Measurements from ENCODE around the gene EIF4G3. TPM values are rescaled to one million over a fixed set of nuclear protein-coding genes. Genes with fewer than 3 reads are reported as not detected.

Gene EIF4G3
- total and polyA plus RNA-seq, 9 of the 15 experiments (the other 6 are each of a cell fraction or from before 2014, with no cell fraction given) = 6.7 to 40.5 (median 32.1) TPM

- no peak for TF ChIP-seq E2F4 (CRISPR knock-in tag; IDR thresholded peaks at IDR 0.05; ENCODE audit: low read depth)
- TF ChIP-seq ZNF77 (CRISPR knock-in tag; IDR thresholded peaks at IDR 0.05) = no peak
- peak; percentile 33; the same call in 1 of the 2 replicates for TF ChIP-seq ZNF583 (CRISPR knock-in tag; IDR thresholded peaks at IDR 0.05)
- no peak for TF ChIP-seq HLTF (IDR thresholded peaks at IDR 0.05)
- TF ChIP-seq NR2F6 (CRISPR knock-in tag; IDR thresholded peaks at IDR 0.05) = no peak
- TF ChIP-seq, protein P1, sequence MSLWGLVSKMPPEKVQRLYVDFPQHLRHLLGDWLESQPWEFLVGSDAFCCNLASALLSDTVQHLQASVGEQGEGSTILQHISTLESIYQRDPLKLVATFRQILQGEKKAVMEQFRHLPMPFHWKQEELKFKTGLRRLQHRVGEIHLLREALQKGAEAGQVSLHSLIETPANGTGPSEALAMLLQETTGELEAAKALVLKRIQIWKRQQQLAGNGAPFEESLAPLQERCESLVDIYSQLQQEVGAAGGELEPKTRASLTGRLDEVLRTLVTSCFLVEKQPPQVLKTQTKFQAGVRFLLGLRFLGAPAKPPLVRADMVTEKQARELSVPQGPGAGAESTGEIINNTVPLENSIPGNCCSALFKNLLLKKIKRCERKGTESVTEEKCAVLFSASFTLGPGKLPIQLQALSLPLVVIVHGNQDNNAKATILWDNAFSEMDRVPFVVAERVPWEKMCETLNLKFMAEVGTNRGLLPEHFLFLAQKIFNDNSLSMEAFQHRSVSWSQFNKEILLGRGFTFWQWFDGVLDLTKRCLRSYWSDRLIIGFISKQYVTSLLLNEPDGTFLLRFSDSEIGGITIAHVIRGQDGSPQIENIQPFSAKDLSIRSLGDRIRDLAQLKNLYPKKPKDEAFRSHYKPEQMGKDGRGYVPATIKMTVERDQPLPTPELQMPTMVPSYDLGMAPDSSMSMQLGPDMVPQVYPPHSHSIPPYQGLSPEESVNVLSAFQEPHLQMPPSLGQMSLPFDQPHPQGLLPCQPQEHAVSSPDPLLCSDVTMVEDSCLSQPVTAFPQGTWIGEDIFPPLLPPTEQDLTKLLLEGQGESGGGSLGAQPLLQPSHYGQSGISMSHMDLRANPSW (CRISPR knock-in tag; IDR thresholded peaks at IDR 0.05) = 0 out of 2 replicates have a peak, but pooled peaks have one; percentile 85
- TF ChIP-seq MBD1 (CRISPR knock-in tag; IDR thresholded peaks at IDR 0.05) = peak; percentile 79; the same call in 1 of the 2 replicates
- peak; percentile 85; the same call in 1 of the 2 replicates for TF ChIP-seq CBX1 (IDR thresholded peaks at IDR 0.05; ENCODE audit: low read depth)
- TF ChIP-seq ZNF717 (CRISPR knock-in tag; IDR thresholded peaks at IDR 0.05) = no peak; the same call in 1 of the 2 replicates
- no peak for TF ChIP-seq CBFB (CRISPR knock-in tag; IDR thresholded peaks at IDR 0.05)
- no peak for TF ChIP-seq SRSF7 (optimal IDR thresholded peaks at IDR 0.05; ENCODE audit: low read depth, low read length)
- no peak for TF ChIP-seq MCM2 (IDR thresholded peaks at IDR 0.05; ENCODE audit: low read depth)
- TF ChIP-seq NCOA6 (IDR thresholded peaks at IDR 0.05) = no peak
Observed at GRCh38 chr1:21176586-21177555, at the start of gene EIF4G3 (continued).

Data from K562 (cell line).